GM21367 (cell line): ENCODE measurements around the gene GCC2.
"Not testable (repeated sequence)": the region's sequence is repeated elsewhere in the genome, so short reads cannot be mapped to it uniquely, and the experiment has no call there.

ENCODE experiments used
- ATAC-seq: cut with Tn5 transposase; IDR thresholded peaks from one replicate; pipeline ENCODE4 v1.9.1; 2021; ENCODE audit not compliant: unreplicated experiment

The GCC2 gene

DNA sequence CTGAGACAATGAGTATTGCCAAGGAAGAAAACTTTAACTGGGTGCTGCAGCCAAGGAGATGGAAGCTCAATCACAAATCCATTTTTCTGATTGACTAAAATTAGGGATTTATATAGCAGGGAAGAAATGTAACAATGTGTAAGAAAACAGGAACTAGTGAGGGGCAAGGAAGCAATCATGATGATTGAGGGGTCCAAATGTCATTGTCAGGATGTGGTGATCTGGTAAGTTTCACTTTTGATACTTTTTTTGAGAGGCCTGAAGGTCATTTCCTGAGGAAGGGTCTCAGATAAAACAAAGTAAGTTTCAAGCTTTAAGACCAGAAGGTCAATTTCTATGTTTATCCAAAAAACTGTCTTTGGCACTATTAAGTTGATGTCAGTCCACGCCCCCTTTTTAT is 12.0 kb upstream of the GCC2 start:
- no peak for ATAC-seq

DNA sequence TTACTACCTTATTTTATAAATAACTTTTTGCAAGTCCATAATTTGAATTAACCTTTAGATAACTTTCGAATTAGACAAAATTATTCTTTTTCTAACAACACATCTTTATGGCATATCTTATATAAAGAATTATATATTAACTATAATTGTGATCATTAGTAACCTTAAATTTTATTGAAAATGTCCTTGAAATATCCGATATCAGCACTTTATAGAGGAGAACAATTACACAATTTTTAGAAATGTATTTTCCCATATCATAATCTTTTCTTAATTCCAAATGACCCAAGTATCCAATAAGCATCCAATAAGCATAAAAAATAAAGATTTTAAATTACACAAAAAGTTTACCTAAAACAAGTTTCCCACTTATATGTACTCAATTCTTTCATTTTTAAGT is 7.3 kb upstream of the GCC2 start:
- no peak for ATAC-seq

DNA sequence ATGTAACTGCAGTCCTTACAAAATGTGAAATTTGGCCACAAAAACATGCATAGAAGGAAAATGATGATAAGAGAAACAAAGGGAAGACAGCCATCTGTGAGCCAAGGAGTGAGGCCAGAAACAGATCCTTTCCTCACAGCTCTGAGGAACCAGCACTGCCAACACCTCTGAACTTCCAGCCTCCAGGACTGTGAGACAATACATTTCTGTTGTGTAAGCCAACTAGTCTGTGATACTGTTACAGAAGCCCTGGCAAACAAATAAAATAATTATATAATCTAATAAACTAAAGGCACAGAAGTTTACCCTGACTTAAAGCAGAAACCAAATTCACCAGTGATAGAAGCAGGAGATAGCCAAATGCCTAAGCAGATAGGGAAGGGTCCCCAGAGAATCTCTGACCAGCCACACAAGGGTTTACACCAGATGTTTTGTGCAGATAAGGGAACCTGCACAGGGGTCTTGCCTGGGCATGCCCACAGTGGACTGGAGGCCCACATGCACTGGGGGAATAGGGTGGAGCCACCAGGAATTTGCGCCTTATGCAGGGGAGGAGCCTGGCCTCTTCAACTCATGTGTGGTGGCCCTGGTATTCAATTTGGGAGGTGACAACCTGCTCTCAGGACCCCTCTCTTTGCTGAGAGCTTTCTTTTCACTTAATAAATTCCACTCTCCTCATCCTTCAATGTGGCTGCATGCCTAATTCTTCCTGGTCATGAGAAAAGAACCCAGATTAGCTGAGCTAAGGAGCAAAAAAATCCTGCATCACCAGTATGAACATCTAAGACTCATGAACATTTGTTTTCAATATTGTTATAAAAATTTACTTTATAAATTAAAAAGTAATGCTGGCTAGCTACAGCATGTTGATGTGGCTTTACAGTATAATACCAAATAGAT is 3.8 kb upstream of the GCC2 start:
- no peak for ATAC-seq

DNA sequence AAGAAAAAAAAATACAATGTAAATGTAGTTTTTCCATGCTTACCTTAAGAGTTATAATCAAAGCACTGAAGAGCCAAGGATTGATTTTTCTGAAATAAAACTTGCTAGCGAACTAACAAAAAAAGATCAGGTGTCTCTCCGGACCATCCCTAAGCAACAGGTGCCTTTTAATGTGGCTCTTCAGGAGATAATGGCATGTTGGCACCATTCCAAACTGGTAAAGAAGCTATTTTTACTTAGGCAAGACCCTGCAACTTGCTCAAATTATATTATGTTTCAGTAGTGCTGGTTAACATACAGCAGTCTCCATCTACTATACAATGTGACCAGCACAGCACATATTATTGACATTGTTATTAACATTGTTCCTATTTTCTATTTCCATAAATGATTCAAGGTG is 2.3 kb upstream of the GCC2 start:
- no peak for ATAC-seq

DNA sequence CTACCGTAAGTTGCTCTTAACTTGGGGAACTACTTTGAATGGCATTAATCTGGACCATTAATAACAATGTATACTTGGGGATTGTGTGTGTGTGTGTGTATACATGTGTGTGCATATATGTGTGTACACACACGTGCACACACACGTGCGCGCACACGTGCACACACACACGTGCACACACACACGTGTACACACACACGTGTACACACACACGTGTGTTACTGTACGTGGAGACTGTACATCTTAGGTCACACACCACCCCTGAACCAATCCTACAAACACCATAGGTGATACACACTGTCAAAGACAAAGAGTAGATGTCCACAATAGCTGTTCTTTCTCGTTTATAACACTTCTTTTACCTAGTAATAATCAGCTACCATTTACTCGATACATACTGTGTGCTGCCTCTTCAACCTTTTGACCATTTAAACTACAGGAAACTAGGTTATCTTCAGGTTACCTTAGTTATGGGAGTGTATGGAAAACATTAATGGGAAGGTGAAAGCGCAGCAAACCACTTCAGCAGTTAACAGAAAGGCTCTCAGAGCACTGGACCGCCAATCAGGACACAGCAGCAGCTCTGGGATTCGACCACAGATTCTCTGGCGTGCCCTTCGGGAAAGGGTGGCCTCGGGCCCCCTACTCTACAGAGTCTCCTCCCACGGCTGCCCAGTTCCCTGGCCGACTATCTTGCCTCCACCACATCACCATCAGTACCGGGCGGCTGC is 894 bp upstream of the GCC2 start:
- peak; percentile 22 for ATAC-seq

DNA sequence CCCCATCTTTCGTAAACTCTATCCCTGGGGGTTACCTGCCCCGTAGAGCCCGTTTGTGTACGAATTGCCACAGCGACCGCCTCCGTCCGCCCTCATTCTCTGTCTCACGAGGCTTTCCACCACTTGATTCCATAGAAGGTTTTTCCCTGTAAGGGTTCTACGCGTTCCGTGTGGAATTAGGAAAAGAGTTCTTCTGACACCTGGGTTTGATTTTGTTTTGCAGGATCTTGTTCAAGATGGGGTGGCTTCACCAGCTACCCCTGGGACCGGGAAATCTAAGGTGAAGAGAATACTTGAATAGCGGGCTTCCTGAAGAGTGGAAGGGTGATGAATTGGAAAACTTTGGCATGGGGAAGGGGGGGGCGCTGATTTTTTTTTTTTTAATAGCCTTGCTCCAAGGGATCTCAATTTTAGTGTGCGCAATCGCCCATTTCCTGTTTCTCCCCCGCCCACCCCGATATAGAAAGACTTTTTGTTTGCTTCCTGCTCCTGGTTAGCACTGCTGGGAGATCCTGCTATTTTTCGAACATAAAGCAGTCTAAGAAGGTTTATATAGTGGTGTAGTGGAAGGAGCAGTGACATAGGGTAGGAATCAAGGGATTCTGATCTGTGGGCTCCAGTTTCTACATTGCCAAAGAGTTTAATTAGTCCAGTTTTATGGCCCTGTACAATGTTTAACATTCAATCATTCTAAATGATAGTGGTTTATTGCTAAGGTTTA is 564 bp downstream of the GCC2 start:
- ATAC-seq, result peak; percentile 22

DNA sequence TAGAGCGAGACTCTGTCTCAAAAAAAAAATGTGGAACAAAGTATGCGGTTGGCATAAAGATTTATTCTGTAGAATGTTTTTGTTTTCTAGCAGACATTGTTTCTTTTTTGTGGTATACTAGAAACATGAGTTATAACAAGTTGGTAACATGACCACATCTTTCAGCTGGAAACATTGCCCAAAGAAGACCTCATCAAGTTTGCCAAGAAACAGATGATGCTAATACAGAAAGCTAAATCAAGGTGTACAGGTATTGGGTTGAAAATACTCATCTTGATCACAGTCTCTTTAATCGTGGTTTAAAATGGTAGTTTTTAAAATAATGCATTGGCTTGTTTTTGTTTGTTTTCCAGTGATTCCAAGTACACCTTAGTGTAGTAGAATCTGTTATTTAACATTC is 1.9 kb downstream of the GCC2 start:
- ATAC-seq, result no peak

DNA sequence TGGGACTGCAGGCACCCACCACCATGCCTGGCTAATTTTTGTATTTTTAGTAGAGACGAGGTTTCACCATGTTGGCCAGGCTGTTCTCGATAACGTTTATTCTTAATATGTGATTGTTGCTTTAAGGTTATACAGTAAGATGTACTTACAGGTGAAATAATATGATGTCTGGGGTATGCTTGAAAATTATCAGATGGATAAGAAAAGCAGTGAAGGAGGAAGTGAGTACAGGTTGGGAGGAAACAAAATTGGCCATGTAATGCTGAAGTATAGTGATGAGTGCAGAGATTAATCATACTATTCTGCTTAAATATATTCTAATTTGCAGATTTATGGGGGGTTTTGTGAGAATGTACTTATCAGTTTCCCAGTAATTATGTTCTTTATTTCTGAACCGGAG is 3.0 kb downstream of the GCC2 start:
- no peak for ATAC-seq

DNA sequence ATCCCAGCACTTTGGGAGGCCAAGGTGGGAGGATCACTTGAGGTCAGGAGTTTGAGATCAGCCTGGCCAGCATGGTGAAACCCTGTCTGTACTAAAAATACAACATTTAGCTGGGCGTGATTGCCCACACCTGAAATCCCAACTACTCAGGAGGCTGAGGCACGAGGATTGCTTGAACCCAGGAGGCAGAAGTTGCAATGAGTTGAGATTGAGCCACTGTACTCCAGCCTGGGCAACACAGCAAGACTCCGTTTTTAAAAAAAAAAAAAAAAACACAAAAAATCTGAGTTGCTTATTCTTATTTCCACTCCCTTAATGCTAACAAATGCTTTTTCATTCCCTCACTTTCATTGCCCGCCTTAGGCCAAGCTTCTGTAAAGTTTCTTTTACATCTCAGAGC is 4.5 kb downstream of the GCC2 start:
- not testable (repeated sequence) for ATAC-seq

DNA sequence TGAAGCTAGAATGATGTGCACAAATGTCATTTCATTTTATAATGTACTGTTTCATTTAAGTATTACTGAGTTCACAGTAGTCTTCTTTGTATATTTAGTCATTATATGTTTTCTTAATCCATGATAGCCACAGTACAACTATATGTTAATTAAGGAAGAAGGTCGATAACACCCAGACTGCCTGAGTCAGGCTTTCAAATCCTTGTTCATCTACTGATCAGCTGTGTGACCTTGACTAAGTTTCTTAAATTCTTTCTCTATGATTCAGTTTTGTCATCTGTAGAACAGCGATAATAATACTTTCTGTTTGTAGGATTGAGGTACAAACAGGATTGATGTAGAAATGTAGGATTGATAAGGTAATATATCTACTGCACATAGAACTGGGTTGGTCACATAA is 5.4 kb downstream of the GCC2 start:
- ATAC-seq, result no peak

DNA sequence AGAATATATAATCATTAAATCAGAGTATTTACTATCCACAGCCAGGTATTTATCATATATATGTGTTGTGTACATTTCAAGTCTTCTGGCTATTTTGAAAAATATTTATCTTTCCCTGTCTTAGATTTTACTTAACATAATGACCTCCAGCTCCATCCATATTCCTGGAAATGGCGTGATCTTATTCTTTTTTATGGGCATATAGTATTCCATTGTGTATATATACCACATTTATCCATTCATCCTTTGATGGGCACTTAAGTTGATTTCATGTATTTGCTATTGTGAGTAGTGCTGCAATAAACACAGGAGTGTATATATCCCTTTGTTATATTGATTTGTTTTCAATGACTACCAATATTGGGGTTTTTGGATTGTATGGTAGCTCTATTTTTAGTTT is 6.6 kb downstream of the GCC2 start:
- no peak for ATAC-seq

DNA sequence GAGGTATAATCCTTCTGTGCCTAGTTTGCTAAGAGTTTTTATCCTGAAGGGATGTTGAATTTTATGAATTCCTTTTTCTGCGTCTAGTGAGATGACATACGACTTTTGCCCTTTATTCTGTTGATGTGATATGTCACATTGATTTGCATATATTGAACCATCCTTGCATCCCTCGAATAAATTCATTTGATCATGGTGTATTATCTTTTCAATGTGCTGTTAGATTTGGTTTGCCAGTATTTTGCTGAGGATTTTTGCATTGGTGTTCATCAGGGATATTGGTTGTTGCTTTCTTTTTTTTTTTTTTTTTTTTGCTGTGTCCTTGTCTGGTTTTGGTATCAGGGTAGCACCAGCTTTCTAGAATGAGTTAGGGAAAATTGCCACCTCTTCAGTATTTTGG is 9.1 kb downstream of the GCC2 start:
- no peak for ATAC-seq

DNA sequence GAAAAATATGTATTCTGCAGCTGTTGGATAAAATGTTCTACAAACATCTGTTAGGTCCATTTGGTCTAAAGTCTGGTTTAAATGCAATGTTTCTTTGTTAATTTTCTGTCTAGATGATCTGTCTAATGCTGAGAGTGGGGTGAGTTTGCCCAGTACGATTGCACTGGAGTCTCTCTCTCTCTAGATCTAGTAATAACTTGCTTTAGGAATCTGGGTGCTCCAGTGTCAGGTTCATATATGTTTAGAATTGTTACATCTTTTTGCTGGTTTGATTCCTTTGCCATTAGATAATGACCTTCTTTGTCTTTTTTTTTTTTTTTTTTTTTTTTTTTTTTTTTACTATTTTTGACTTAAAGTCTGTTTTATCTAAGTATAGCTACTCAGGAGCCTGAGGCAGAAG is 10.4 kb downstream of the GCC2 start:
- no peak for ATAC-seq

DNA sequence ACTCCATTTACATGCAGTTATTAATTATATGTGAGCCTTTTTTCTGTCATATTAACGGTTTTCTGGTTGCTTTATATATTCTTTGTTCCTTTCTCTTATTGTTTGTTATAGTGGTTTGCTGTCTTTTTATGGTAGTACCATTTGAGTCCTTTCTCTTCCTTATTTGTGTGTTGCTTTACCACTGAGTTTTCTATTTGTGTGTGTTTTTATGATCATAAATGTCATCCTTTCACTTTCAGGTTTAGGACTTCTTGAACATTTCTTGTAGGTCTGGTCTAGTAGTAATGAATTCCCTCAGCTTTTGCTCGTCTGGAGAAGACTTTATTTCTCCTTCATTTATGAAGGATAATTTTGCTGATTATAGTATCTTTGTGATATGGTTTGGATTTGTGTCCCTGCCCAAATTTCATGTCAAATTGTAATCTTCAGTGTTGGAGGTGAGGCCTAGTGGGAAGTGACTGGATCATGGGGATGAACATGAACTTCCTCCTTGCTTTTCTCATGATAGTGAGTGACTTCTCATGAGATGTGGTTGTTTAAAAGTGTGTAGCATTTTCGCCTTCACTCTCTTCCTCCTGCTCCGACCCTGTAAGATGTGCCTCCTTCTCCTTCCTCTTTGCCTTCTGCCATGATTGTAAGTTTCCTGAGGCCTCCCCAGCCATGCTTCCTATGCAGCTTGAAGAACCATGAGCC is 11.5 kb downstream of the GCC2 start:
- ATAC-seq, result peak; percentile 77

DNA sequence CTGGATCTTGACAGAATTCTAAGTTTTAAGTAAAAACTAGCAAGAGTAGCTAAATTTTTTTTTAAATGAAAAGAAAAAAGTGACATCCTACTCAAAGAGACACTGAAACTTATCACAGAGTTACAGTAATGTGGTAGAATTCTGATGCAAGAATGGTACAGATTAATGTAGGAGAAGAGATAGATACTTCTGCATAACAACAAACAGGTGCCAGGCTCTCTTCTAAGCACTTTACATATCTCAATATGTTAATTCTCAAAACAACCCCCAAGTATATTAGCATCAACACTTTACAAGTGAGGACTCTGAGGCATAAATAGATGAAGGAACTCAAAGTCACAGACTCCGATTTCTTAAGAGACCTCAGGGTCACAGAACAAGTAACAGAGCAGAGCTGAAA is 28.1 kb downstream of the GCC2 start:
- no peak for ATAC-seq

DNA sequence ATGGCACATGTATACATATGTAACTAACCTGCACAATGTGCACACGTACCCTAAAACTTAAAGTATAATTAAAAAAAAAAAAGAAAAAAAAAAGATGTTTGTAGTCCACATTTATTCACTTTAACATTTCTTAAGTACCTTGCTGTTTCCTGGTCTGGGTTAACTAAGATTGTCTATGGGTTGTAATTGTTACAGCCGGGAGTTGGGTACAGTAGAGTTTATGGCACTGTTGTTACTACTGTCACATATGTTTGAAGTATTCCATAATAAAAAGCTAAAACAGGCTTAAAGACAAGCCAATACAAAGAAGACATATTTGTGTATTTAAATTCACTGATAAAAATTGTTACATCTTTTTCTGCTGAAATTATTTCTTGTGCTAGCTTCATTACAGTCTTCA is 36.2 kb downstream of the GCC2 start:
- ATAC-seq, result no peak

DNA sequence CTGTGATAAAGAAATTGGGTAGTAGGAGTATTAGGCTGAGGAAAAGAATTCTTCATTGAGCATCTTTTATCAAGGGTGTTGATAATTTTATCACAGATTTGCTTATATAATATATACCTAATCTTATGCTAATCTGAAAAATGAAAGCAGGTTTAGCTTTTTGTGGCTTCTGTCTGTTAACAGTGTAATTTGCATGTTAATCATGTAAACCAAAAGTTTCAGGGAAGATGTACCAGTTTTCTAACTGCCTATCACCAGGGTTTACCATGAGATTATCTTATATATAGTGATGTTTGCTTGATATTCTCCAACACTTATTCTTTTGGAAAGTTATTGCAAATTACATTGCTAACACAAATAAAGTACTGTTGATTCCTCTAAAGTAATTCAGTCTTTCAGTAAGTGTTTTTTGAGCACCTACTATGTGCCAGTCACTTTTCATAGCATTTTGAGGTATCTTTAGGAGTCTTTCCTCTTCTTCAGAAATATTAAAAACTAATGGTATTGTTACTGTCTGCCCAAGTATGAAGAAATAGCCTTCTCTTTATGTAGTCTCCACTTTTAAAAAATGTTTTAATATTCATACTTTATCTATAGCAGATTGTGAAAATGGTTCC is 41.6 kb downstream of the GCC2 start:
- no peak for ATAC-seq

DNA sequence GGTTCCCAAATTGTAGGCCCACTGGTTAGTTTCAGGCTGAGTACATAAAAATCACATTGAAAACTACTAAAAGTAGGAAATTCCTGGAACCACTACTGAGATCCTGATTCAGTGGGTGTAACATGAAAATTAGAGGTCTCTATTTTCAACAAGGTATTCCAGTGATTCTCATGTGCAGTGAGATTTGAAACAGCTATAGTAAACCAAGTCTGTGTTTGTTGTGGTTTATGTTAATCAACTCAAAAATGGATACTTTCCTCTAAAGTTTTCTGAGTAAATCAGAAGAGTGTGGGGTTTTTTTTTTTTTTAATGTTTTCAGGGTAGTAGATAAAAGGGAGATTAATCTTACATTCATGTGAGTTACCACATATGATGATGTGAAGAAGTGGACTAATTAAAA is 42.8 kb downstream of the GCC2 start:
- ATAC-seq, result no peak

DNA sequence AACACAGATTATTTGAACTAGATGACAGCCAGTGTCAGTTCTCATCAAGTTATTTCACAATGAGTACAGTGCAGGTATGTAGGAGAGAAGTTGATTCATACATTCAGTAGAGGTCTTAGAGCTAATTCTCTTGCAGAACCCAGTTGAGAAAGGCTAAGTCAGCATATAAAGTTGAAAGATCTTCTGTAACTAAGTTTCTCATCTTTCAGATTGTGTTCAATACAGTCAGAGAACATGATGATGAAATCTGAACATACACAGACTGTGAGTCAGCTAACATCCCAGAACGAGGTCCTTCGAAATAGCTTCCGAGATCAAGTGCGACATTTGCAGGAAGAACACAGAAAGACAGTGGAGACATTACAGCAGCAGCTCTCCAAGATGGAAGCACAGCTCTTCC is 43.4 kb downstream of the GCC2 start:
- ATAC-seq, result no peak

DNA sequence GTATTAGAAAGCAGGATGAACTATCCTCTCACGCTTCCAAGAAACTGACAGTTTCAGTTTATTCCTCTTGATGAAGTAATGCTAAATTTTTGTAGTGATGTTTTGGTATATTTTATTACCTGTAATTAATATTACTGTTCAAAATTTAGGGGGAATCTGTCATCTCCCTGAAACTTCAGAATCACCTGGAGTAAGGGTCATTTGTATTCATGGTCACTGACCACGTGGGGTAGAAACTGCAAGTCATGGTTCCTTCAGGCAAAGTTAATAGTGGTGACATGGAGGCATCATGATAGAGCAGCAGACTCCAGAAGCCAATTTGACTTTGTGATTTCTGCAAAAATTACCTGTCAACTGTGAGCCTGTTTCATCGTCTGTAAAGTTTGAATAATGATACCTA is 47.2 kb downstream of the GCC2 start:
- ATAC-seq, result not testable (repeated sequence)

DNA sequence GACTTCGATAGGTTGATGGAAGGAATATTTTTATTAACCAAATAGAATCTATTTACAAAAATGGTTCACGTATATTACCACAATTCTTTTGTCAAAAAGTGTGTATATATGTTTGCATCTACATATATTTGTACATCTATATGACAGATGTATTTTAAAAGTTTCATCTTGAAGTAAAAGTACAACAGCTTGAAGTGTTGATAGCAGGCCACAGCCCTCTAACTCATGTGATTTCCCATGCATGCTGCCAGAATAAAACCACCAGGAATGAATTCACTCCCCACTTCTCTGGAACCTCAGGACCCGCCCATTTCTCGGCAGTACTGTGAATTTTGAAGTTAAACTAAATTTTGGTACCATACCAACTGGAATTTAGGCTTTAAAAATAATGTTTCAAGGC is 58.6 kb downstream of the GCC2 start:
- not testable (repeated sequence) for ATAC-seq
